GM18498 (cell line): Measurements from ENCODE around the gene CRACDL.

Experiments
- ATAC-seq: cut with Tn5 transposase; IDR thresholded peaks from one replicate; pipeline ENCODE4 v1.9.1; 2021; ENCODE audit warnings: mild to moderate bottlenecking, moderate library complexity; ENCODE audit not compliant: unreplicated experiment

CRACDL gene

GRCh38 chr2:98866033-98866432 is 70.0 kb downstream of the CRACDL start:
- no peak for ATAC-seq

- ATAC-seq = no peak
These were observed 74.4 kb downstream of the CRACDL start for GRCh38 chr2:98861601-98862000.

GRCh38 chr2:98859323-98859722 is 76.7 kb downstream of the CRACDL start:
- no peak for ATAC-seq

GRCh38 chr2:98857001-98857400 is 79.0 kb downstream of the CRACDL start:
- ATAC-seq = no peak

- no peak for ATAC-seq
These were observed 81.3 kb downstream of the CRACDL start for GRCh38 chr2:98854682-98855081.

GRCh38 chr2:98852932-98853331 is 83.1 kb downstream of the CRACDL start:
- no peak for ATAC-seq

GRCh38 chr2:98850074-98850473 is 86.0 kb downstream of the CRACDL start:
- no peak for ATAC-seq

GRCh38 chr2:98849113-98849512 is 86.9 kb downstream of the CRACDL start:
- no peak for ATAC-seq

GRCh38 chr2:98847853-98848252 is 88.2 kb downstream of the CRACDL start:
- no peak for ATAC-seq

- ATAC-seq = no peak
These were observed 90.0 kb downstream of the CRACDL start for GRCh38 chr2:98846041-98846440.

GRCh38 chr2:98842136-98842535 is 93.9 kb downstream of the CRACDL start:
- ATAC-seq = no peak

GRCh38 chr2:98839292-98839691 is 96.7 kb downstream of the CRACDL start:
- ATAC-seq = no peak

GRCh38 chr2:98835831-98836385 is 100.1 kb downstream of the CRACDL start:
- ATAC-seq = no peak

- ATAC-seq = no peak
These were observed 102.1 kb downstream of the CRACDL start for GRCh38 chr2:98833917-98834263.

GRCh38 chr2:98833172-98833916 is 102.7 kb downstream of the CRACDL start:
- no peak for ATAC-seq

GRCh38 chr2:98832172-98832571 is 103.9 kb downstream of the CRACDL start:
- no peak for ATAC-seq

GRCh38 chr2:98830571-98831145 is 105.4 kb downstream of the CRACDL start:
- no peak for ATAC-seq

GRCh38 chr2:98829581-98830270 is 106.3 kb downstream of the CRACDL start:
- no peak for ATAC-seq

GRCh38 chr2:98828793-98829371 is 107.1 kb downstream of the CRACDL start:
- ATAC-seq = no peak

GRCh38 chr2:98828369-98828744 is 107.7 kb downstream of the CRACDL start:
- ATAC-seq = no peak

GRCh38 chr2:98827625-98828368 is 108.2 kb downstream of the CRACDL start:
- no peak for ATAC-seq
